GM12874 (cell line): ENCODE measurements around the gene RILPL2.

Source experiments
- TF ChIP-seq, protein P1 (sequence below): IDR thresholded peaks from 2 replicates; pipeline ENCODE4 v1.5.1; 2011; ENCODE audit warnings: low read depth, mild to moderate bottlenecking, control low read depth, low read length, moderate library complexity; ENCODE audit not compliant: insufficient read depth

The RILPL2 gene

GRCh38 chr12:123457980-123458779 is 21.7 kb upstream of the RILPL2 start, which contains the start of gene SNRNP35:
Gene SNRNP35 (plus strand): TSS chr12:123458139. CDS start chr12:123465541, 7,402 bp downstream.
- TF ChIP-seq, protein P1, sequence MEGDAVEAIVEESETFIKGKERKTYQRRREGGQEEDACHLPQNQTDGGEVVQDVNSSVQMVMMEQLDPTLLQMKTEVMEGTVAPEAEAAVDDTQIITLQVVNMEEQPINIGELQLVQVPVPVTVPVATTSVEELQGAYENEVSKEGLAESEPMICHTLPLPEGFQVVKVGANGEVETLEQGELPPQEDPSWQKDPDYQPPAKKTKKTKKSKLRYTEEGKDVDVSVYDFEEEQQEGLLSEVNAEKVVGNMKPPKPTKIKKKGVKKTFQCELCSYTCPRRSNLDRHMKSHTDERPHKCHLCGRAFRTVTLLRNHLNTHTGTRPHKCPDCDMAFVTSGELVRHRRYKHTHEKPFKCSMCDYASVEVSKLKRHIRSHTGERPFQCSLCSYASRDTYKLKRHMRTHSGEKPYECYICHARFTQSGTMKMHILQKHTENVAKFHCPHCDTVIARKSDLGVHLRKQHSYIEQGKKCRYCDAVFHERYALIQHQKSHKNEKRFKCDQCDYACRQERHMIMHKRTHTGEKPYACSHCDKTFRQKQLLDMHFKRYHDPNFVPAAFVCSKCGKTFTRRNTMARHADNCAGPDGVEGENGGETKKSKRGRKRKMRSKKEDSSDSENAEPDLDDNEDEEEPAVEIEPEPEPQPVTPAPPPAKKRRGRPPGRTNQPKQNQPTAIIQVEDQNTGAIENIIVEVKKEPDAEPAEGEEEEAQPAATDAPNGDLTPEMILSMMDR, result no peak

DNA sequence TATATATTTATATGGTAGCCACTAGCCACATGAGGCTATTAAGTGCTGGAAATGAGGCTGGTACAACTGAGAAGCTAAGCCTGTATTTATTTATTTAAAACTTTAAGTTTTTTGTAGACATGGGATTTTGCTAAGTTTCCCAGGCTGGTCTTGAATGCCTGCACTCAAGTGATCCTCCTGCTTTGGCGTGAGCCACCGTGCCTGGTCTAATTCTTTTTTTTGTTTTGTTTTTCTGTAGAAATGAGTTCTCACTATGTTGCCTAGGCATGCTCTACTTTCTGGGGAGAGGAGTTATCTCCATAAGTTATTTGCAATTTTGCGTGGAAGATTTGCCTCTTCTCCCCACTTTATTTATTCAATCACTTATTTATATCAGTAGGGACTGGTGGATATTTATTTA is 16.7 kb upstream of the RILPL2 start:
- TF ChIP-seq, protein P1, result no peak

- TF ChIP-seq, protein P1, result no peak
Measured at GRCh38 chr12:123450636-123451035, 14.2 kb upstream of the RILPL2 start.

DNA sequence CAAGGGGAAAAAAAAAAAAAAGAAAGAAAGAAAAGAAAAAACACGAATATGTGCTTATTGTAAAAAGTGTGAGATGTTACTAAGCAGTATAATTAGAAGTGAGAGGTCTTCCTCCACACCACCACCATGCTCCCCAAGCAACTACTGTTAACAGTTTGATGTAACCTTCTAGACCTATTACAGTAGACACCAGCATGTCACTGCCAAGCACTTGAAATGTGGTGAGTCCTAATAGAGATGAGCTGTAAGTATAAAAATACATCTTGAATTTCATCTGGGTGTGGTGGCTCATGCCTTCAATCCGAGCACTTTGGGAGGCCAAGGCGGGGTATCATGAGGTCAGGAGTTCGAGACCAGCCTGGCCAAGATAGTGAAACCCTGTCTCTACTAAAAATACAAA is 13.4 kb upstream of the RILPL2 start:
- TF ChIP-seq, protein P1, result no peak

GRCh38 chr12:123449249-123449733 is 12.8 kb upstream of the RILPL2 start:
- TF ChIP-seq, protein P1, result no peak

GRCh38 chr12:123446333-123446713 is 9.8 kb upstream of the RILPL2 start:
- TF ChIP-seq, protein P1, result no peak

DNA sequence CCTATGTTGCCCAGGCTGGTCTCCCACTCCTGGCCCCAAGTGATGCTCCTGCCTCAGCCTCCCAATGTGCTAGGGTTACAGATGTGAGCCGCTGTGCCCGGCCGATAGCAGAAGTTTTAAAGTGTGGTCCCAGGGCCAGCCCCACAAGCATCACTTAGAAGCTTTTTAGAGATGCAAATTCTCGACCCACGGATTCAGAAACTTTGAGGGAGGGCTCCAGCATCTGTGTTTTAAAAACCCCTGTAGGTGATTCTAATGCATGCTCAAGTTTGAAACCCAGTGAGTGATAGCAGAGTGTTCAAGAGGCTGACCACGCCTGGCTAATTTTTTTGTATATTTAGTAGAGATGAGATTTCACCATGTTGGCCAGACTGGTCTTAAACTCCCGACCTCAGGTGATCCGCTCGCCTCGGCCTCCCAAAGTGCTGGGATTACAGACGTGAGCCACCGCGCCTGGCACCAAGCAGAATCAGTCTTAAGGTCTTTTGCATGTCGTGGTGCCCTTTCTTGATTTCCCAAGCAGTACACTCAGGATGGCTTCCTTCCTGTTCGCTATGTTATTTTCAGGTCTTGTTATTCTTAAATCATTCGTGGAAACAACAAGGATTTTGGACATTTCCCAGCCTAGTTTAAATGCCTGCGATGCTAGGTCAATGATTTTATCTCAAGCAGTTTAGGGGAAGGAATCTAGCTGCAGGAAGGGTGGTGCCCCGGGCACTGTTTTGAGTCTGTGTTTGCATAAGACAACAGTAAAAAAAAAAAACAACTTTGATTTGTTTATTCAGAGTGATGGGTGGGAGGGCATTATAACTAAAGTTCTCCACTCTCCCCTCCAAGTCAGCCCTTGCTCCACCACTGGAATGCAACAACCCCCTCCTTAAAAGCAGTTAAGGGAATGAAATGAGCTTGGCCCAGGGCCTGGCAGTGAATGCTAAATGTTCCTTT is 9.2 kb upstream of the RILPL2 start:
- TF ChIP-seq, protein P1, result no peak
